ENCODE measurements around the gene PSMD2.

Gene PSMD2

DNA sequence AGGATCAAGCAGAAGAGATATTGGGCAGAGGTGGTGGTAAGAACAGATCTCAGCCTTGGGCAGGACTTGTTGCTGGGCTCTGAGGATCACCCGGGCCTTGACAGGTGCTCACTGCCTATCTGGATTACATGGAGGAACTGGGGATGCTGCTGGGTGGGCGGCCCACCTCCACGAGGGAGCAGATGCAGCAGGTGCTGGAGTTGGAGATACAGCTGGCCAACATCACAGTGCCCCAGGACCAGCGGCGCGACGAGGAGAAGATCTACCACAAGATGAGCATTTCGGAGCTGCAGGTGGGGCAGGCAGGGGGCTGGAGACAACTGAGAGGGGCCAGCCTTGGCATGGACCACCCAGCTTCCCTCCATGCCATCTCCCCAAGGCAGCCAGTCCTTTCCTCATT lies 15.4 kb upstream of the PSMD2 start:
- no peak for DNase-seq

GRCh38 chr3:184284696-184285095 lies 14.3 kb upstream of the PSMD2 start:
- peak; percentile 78 for DNase-seq

- DNase-seq: peak; percentile 25
Measured at GRCh38 chr3:184289426-184289938, 9.6 kb upstream of the PSMD2 start.

GRCh38 chr3:184290331-184290730 lies 8.7 kb upstream of the PSMD2 start:
- DNase-seq: no peak

DNA sequence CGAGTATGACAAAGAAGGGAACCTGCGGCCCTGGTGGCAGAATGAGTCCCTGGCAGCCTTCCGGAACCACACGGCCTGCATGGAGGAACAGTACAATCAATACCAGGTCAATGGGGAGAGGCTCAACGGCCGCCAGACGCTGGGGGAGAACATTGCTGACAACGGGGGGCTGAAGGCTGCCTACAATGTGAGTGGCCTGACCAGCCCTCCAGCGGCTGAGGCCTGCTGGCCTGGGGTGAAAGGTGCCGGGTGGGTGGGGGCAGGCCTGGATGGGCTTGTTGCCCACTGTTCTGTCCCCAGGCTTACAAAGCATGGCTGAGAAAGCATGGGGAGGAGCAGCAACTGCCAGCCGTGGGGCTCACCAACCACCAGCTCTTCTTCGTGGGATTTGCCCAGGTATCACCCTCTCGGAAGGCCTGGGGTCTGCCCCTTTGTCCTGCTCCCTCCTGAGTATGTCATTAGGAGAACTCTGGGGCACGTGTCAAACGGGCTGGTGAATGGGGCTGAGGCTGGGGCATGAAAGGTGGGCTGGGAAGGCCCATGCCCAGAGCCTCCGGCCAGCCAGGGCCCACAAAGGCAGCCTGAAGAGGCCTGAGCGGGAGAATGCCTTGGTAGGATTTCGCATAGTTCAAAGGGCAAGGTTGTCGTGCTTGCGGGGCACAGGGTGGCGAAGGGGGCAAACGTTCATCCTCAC lies 7.8 kb upstream of the PSMD2 start:
- no peak for DNase-seq

- DNase-seq: no peak
Measured at GRCh38 chr3:184291738-184292445, 7.1 kb upstream of the PSMD2 start.

GRCh38 chr3:184295771-184296170 lies 3.3 kb upstream of the PSMD2 start:
- no peak for DNase-seq

DNA sequence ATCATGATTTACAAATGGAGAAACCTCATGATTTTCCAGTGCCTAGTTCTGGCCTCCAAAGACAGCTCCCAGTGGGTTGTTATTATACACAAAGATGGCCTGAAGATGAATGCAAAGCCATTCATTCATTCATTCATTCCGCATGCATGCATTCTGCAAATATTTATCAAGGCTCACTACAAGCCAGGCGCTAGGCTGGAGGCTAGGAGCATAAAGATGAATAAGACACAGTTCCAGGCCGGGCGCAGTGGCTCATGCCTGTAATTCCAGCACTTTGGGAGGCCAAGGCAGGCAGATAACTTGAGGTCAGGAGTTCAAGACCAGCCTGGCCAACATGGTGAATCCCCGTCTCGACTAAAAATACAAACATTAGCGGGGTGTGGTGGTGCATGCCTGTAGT lies 2.4 kb upstream of the PSMD2 start:
- DNase-seq: no peak

DNA sequence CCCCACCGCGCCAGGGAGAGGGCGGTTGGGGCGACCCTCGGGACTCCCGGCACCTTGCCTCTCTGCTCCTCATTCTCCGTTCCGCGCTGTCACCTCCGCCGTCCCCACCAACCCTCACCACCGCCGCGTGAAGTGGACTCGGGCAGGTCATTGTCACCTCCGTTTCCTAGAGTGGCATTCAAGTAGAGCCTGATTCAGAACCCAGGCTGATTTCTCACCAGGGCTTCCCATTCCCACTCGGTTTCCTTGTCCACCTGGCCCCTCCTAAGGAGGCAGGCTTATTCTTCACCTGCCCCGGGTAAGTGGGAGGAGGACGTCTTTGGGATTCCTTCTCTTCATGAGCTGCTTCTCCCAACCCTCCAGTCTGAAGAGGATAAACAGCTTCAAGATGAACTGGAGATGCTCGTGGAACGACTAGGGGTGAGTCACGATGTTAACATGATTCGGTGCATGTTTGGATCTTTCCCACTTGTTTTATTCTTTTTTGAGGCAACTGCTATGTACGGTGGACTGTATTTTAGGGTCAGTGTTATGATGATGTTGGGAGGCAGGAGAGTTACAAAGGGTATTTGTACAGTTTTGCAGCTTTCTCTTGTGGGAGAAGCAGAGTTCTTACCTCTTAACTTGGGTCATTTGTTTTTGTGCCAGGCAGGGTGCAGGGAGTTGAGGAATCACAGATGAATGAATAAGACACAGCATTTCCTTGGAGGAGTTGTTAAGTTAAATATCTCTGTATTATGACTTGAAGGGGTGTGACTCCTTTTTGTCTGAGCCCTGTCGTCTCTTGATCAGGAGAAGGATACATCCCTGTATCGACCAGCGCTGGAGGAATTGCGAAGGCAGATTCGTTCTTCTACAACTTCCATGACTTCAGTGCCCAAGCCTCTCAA lies 692 bp downstream of the PSMD2 start:
- DNase-seq: no peak

- DNase-seq: no peak
Measured at GRCh38 chr3:184300378-184300720, 1.3 kb downstream of the PSMD2 start.

DNA sequence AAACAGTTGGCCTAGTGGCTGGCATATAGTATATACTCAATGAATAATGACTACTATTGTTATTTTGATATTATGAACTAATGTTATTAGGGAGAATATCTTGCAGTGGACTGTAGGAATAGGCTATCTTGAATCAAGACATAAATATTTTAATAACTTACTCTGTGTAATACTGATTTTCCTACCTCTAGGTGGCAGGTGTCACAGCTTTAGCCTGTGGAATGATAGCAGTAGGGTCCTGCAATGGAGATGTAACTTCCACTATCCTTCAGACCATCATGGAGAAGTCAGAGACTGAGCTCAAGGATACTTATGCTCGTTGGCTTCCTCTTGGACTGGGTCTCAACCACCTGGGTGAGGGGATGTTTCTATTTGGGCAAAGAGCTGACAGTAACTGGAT lies 6.5 kb downstream of the PSMD2 start:
- no peak for DNase-seq

DNA sequence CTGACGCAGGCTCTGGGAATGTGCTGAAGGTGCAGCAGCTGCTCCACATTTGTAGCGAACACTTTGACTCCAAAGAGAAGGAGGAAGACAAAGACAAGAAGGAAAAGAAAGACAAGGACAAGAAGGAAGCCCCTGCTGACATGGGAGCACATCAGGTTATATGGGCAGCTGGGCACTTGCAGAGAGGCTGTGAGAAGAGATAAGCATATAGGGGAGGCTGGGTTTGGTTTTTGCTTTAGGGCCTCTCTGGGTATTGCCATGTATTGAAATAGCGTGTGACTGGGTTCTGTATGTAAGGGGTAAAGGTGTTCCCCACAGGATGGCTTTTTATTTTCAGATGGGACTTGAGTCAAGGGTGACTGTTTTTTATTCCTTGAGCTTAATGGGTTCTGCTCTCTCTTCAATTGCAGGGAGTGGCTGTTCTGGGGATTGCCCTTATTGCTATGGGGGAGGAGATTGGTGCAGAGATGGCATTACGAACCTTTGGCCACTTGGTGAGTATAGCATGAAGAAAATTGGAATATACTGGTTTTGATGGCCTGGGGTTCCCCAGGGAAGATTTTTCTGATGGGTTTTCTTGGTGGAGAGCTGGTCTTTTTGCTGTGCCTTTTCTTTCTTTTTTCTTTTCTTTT lies 7.4 kb downstream of the PSMD2 start:
- no peak for DNase-seq

DNA sequence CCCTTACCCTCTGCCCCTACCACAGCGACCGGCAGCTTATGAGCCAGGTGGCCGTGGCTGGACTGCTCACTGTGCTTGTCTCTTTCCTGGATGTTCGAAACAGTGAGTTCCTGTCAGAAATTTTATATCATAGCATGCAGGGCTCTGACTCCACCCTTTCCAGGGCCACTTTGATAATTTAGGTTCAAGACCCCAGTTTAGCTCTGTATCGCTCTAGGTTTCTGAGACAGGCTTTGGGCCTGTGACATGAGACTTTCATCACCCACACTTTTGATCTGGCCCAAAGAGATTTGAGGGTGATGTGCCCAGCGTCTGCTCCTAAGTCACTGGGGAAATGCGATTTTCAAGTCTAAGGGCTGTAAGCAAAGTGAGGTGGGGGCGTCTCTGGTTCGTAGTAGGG lies 8.9 kb downstream of the PSMD2 start:
- no peak for DNase-seq

DNA sequence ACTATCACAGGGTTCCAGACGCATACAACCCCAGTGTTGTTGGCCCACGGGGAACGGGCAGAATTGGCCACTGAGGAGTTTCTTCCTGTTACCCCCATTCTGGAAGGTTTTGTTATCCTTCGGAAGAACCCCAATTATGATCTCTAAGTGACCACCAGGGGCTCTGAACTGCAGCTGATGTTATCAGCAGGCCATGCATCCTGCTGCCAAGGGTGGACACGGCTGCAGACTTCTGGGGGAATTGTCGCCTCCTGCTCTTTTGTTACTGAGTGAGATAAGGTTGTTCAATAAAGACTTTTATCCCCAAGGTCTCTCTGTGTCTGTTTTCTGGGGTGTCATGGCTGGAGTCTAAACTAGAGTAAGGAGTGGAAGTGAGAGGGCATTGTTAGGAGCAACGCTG lies 9.7 kb downstream of the PSMD2 start:
- DNase-seq: no peak

DNA sequence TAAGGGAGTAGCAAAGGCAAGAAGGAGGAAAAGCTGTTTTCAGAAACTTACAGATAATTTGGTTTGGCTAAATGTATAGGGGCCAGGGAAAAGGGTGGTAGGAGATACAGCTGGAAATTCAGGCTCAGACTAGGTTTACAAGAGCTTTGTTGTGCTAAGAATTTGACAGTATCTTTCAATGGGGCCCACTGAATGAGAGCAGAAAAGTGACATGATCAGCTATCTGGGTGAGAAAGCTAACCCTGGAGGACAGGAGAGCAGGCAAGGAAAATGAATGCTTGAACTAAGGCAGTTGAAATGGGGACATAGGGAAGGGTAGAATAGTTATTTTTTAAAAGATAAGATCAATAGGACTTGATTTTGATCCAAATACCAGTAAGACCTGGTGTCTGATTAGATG lies 12.6 kb downstream of the PSMD2 start:
- no peak for DNase-seq

DNA sequence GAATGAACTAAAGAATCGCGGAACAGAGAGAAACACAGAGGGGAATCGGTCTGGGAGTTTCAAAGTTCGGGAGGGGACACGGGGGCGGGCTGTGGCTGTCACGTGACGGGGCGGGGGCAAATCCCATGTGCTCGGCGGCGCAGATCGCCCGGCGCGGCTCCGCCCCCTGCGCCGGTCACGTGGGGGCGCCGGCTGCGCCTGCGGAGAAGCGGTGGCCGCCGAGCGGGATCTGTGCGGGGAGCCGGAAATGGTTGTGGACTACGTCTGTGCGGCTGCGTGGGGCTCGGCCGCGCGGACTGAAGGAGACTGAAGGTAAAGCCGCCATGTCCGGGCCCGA lies 15.3 kb downstream of the PSMD2 start, which contains the start of gene EIF4G1:
Gene EIF4G1 (plus strand): TSS at position 244 of the 337 bp plus-strand sequence. CDS start 1,191 bp downstream, outside the sequence.
- DNase-seq: peak; percentile 87

DNA sequence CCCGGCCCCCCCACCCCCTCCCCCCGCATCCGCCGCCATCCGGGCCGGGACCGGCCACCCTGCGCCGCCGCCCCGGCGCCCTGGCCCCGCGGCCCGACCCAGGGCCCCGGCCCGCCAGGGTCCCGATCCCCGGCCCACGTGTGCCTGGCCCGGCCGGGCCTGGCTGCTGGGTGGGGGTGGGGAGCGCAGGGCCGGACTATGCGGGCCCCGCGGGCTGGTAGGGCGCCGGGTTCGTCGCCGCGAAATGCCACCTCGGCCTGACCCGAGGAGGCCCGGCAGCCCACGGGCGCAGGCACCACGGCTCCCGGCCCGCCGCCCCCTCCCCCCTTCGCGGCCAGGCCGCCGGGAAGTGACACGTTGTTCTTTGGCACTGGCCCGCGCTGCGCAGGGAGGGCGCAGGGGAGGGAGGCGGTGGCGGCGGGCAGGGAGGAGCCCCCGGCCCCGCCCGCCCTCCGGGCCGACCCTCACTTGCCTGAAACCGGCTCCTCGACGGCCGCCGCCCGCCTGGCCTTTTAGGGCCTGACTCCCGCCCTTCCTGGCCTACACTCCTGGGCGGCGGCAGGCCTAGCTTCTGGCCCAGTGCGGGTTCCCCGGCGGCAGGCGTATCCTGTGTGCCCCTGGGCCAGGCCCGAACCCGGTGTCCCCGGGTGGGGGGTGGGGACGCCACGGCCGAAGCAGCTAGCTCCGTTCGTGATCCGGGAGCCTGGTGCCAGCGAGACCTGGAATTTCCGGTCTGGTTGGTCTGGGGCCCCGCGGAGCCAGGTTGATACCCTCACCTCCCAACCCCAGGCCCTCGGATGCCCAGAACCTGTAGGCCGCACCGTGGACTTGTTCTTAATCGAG lies 15.9 kb downstream of the PSMD2 start:
- DNase-seq: peak; percentile 34

DNA sequence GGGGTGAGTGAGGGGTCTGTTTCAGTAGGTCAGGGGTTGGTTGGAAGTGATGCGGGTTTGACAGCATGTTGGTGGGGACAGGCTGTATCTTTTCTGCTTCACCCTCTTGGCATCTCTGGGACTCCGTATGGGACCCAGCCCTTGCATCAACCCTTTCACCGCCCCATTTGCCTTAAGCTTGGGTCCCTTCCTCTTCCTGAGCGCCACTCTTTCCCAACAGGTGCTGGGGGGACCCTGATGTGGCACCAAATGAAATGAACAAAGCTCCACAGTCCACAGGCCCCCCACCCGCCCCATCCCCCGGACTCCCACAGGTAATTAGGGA lies 16.5 kb downstream of the PSMD2 start:
- no peak for DNase-seq

DNA sequence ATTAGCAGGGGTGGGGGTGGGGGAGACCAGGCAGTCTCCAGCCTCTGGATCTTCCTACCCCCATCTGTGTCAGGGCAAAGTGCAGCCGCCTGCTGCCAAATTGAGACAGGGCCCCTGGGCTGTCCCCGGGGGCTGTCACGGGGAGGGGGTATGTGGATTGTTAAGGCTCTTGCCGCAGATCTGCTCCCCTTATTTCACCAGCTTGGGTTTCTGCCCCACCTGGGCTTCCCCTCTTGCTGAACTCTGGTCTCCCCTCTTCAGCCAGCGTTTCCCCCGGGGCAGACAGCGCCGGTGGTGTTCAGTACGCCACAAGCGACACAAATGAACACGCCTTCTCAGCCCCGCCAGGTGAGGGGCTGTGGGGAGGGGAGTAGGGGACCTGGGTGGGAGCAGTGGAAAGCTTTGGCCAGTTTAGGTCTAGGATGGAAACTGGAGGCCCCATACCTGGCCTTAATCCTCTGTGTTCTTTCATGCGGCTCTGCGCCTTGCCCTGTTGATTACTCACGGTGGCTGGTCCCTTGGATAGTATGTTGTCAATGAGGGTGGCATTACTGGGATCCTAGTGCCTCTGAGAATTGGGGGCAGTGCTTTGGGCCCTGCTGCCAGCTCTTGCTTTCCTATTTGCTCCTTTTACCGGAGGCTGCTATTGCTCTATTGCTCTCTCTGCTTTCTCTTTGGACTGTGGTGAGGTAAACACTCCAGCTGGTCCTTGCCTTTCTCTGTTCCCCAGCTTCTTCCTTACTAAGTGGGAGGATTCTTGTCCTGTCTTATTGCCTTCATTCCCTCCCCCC lies 17.0 kb downstream of the PSMD2 start:
- no peak for DNase-seq

- DNase-seq: no peak
Measured at GRCh38 chr3:184316792-184317191, 17.8 kb downstream of the PSMD2 start.

- DNase-seq: no peak
Measured at GRCh38 chr3:184317201-184317600, 18.2 kb downstream of the PSMD2 start.

DNA sequence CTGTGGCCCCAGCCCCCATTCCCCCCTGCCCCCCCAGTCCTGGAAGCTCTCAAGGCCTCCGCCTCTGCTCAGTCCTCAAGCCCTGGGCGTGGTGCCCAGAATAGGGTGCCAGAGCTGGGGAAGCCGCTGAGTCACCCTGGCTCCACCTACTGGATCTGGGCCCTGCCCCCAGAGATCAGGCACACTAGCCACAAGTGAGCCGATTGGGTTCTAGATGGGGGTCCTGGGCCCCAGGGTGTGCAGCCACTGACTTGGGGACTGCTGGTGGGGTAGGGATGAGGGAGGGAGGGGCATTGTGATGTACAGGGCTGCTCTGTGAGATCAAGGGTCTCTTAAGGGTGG lies 21.0 kb downstream of the PSMD2 start:
- peak; percentile 53 for DNase-seq

Data from NCI-H510A (cell line).